IMR-90 (cell line): ENCODE measurements around the gene PSMB11. TPM values are rescaled to one million over a fixed set of nuclear protein-coding genes. Genes with fewer than 3 reads are reported as not detected.

ENCODE experiments used
- ATAC-seq: fragments of 200-7000 bp; cut with Tn5 transposase; 2 replicates; pipeline ENCODE4 v1.9.1; 2020; ENCODE audit warnings: low read depth, mild to moderate bottlenecking, moderate library complexity
- BruUV-seq: library from RNA; stranded (reverse); fragments of 400-500 nt; replicated peaks from 2 replicates; lab custom pipeline; 2021; lab: Mats Ljungman, UMichigan
- CTCF ChIA-PET: fragments of 300-600 bp; formaldehyde crosslinking; extraction: SDS; loops from one replicate; lab custom pipeline; 2021; ENCODE audit warnings: antibody characterized with exemption; lab: Yijun Ruan, JAX
- POLR2A ChIA-PET: fragments of 300-600 bp; sonication (Branson Sonifier 250); formaldehyde crosslinking; loops from one replicate; lab custom pipeline; 2022; ENCODE audit warnings: antibody characterized with exemption; ENCODE audit not compliant: unreplicated experiment; lab: Charles Lee
- DNase-seq: peaks from one replicate; pipeline ENCODE4 v3.0.0; 2013
- H2AFZ ChIP-seq: replicated peaks from 2 replicates; pipeline ENCODE3; 2013; ENCODE audit warnings: low read length, mild to moderate bottlenecking; ENCODE audit not compliant: poor library complexity
- H2AK5ac ChIP-seq: 2 replicates; pipeline ENCODE4 v1.6.1; 2013; ENCODE audit warnings: low read depth, low read length, inconsistent platforms
- H2AK9ac ChIP-seq: replicated peaks from 2 replicates; pipeline ENCODE3; 2013; ENCODE audit warnings: mild to moderate bottlenecking, low read depth, low read length, moderate library complexity; ENCODE audit not compliant: poor library complexity
- H2BK120ac ChIP-seq: 2 replicates; pipeline ENCODE4 v1.6.1; 2013; ENCODE audit warnings: low read depth, low read length, inconsistent platforms
- H2BK15ac ChIP-seq: 3 replicates; pipeline ENCODE4 v1.6.1; 2013; ENCODE audit warnings: low read depth, low read length, inconsistent platforms
- H2BK20ac ChIP-seq: 2 replicates; pipeline ENCODE4 v1.6.1; 2013; ENCODE audit warnings: low read depth, mild to moderate bottlenecking, inconsistent platforms, low read length, moderate library complexity
- H2BK5ac ChIP-seq: 2 replicates; pipeline ENCODE4 v1.6.1; 2013; ENCODE audit warnings: mild to moderate bottlenecking, low read depth, low read length, inconsistent platforms; ENCODE audit not compliant: poor library complexity, severe bottlenecking
- H3K14ac ChIP-seq: replicated peaks from 2 replicates; pipeline ENCODE4 v1.6.1; 2013; ENCODE audit warnings: low read depth, low read length, inconsistent platforms
- H3K18ac ChIP-seq: 2 replicates; pipeline ENCODE4 v1.6.1; 2013; ENCODE audit warnings: low read depth, low read length, control low read depth
- H3K23ac ChIP-seq: 2 replicates; pipeline ENCODE4 v1.6.1; 2013; ENCODE audit warnings: low read depth, low read length, inconsistent platforms
- H3K27ac ChIP-seq: 2 replicates; pipeline ENCODE4 v1.5.1; 2013; ENCODE audit warnings: mild to moderate bottlenecking, control low read depth, low read length; ENCODE audit not compliant: insufficient read depth
- H3K27me3 ChIP-seq: 2 replicates; pipeline ENCODE4 v1.6.1; 2013; ENCODE audit warnings: low read length; ENCODE audit not compliant: control insufficient read depth, insufficient read depth
- H3K36me3 ChIP-seq: 2 replicates; pipeline ENCODE4 v1.6.1; 2013; ENCODE audit warnings: low read length, mixed read lengths; ENCODE audit not compliant: control insufficient read depth, insufficient read depth
- H3K4ac ChIP-seq: 2 replicates; pipeline ENCODE4 v1.6.1; 2013; ENCODE audit warnings: low read depth, low read length, inconsistent platforms
- H3K4me1 ChIP-seq: 2 replicates; pipeline ENCODE4 v1.6.1; 2013; ENCODE audit warnings: low read length, mixed read lengths; ENCODE audit not compliant: control insufficient read depth, insufficient read depth
- H3K4me2 ChIP-seq: 2 replicates; pipeline ENCODE4 v1.6.1; 2013; ENCODE audit warnings: low read depth, mild to moderate bottlenecking, control low read depth, low read length, moderate library complexity
- H3K4me3 ChIP-seq: 2 replicates; pipeline ENCODE4 v1.5.1; 2013; ENCODE audit warnings: low read depth, mild to moderate bottlenecking, control low read depth, low read length, moderate library complexity; ENCODE audit not compliant: insufficient read depth
- H3K56ac ChIP-seq: 2 replicates; pipeline ENCODE4 v1.6.1; 2013; ENCODE audit warnings: low read length, inconsistent platforms; ENCODE audit not compliant: insufficient read depth; ENCODE audit errors: extremely low read depth
- H3K79me1 ChIP-seq, 2 experiments: 2 replicates each; pipeline ENCODE4 v1.6.1; 2013; ENCODE audit warnings: low read length in 2 of 2, inconsistent platforms in 1 of 2, low read depth in 1 of 2
- H3K9ac ChIP-seq: 2 replicates; pipeline ENCODE4 v1.6.1; 2013; ENCODE audit warnings: low read depth, low read length, control low read depth
- H3K9me1 ChIP-seq: 2 replicates; pipeline ENCODE4 v1.6.1; 2013; ENCODE audit warnings: low read length, inconsistent platforms; ENCODE audit not compliant: insufficient read depth
- H3K9me3 ChIP-seq: 2 replicates; pipeline ENCODE4 v1.6.1; 2013; ENCODE audit warnings: low read length; ENCODE audit not compliant: control insufficient read depth, insufficient read depth
- H4K20me1 ChIP-seq: 2 replicates; pipeline ENCODE4 v1.6.1; 2013; ENCODE audit warnings: low read length, inconsistent platforms; ENCODE audit not compliant: insufficient read depth
- H4K5ac ChIP-seq: 2 replicates; pipeline ENCODE4 v1.6.1; 2013; ENCODE audit warnings: mild to moderate bottlenecking, low read depth, low read length, control low read depth
- H4K8ac ChIP-seq, 2 experiments: 2 replicates each; pipeline ENCODE4 v1.6.1; 2013; ENCODE audit warnings: low read depth in 2 of 2, low read length in 2 of 2, control low read depth in 1 of 2, inconsistent platforms in 1 of 2
- H4K91ac ChIP-seq: 2 replicates; pipeline ENCODE4 v1.6.1; 2013; ENCODE audit warnings: low read depth, low read length, inconsistent platforms; ENCODE audit not compliant: insufficient read depth
- BHLHE40 ChIP-seq: fragments of 150-350 bp; IDR thresholded peaks from 2 replicates; pipeline ENCODE4 v1.6.1; 2016; ENCODE audit warnings: mild to moderate bottlenecking, low read depth, low read length
- CEBPB ChIP-seq: IDR thresholded peaks from 2 replicates; pipeline ENCODE4 v1.6.1; 2012; ENCODE audit warnings: low read depth, low read length, improper control_type of control experiment
- CHD1 ChIP-seq: IDR thresholded peaks from 2 replicates; pipeline ENCODE4 v1.6.1; 2012; ENCODE audit warnings: low read depth, low read length, improper control_type of control experiment
- FOS ChIP-seq: fragments of 150-350 bp; IDR thresholded peaks from 2 replicates; pipeline ENCODE4 v1.6.1; 2016; ENCODE audit warnings: low read depth, low read length
- MAFK ChIP-seq: IDR thresholded peaks from 2 replicates; pipeline ENCODE4 v1.6.1; 2012; ENCODE audit warnings: low read depth, low read length, improper control_type of control experiment
- MAZ ChIP-seq: IDR thresholded peaks from 2 replicates; pipeline ENCODE4 v1.6.1; 2012; ENCODE audit warnings: low read depth, mild to moderate bottlenecking, low read length, improper control_type of control experiment, moderate library complexity, borderline replicate concordance
- MXI1 ChIP-seq: IDR thresholded peaks from 2 replicates; pipeline ENCODE4 v1.6.1; 2012; ENCODE audit warnings: low read depth, mild to moderate bottlenecking, low read length, moderate library complexity, borderline replicate concordance
- NFE2L2 ChIP-seq: fragments of 150-350 bp; IDR thresholded peaks from 2 replicates; pipeline ENCODE4 v1.6.1; 2016; ENCODE audit warnings: low read depth, mild to moderate bottlenecking, low read length
- POLR2A ChIP-seq: IDR thresholded peaks from 2 replicates; pipeline ENCODE4 v1.6.1; 2012; ENCODE audit warnings: mild to moderate bottlenecking, low read depth, low read length
- RAD21 ChIP-seq: IDR thresholded peaks from 2 replicates; pipeline ENCODE4 v1.6.1; 2012; ENCODE audit warnings: low read length, improper control_type of control experiment
- RCOR1 ChIP-seq: IDR thresholded peaks from 2 replicates; pipeline ENCODE4 v1.6.1; 2012; ENCODE audit warnings: mild to moderate bottlenecking, low read length, improper control_type of control experiment; ENCODE audit not compliant: insufficient replicate concordance
- RFX5 ChIP-seq: IDR thresholded peaks from 2 replicates; pipeline ENCODE4 v1.8.0; 2012; ENCODE audit warnings: low read depth, mild to moderate bottlenecking, low read length, moderate library complexity
- SMC3 ChIP-seq: fragments of 150-350 bp; IDR thresholded peaks from 2 replicates; pipeline ENCODE4 v1.6.1; 2016; ENCODE audit warnings: low read depth, mild to moderate bottlenecking, antibody characterized with exemption, low read length, moderate library complexity
- WGBS, 2 experiments: methylation state at CpG; one replicate each; pipeline versions ENCODE4 v1.1.5 to v1.1.7; 2013; ENCODE audit warnings: missing lambda C conversion rate in 2 of 2; ENCODE audit not compliant: insufficient read length in 1 of 2; ENCODE audit errors: extremely low coverage in 2 of 2; 5-methylcytosine and 5-hydroxymethylcytosine counted together
- dilution Hi-C: fragments of 300-500 bp; cut with HindIII; formaldehyde crosslinking; loops from one replicate; pipeline ENCODE4 v1.14.3; 2018; ENCODE audit warnings: low sequenced_read_pairs; ENCODE audit not compliant: unreplicated experiment
- in situ Hi-C: fragments of 300-500 bp; cut with MboI; formaldehyde crosslinking; loops from 3 replicates; pipeline ENCODE4 v1.14.3; 2019; ENCODE audit warnings: low sequenced_read_pairs, inconsistent platforms, mixed read lengths
- intact Hi-C: fragments of 100-400 bp; cut with micrococcal nuclease; formaldehyde crosslinking; loops from 2 replicates; pipeline ENCODE4 v1.10.0; 2022
- polyA plus RNA-seq, 3 experiments: library from polyadenylated mRNA; depleted of rRNA; stranded (reverse); fragments of >200 nt; gene quantifications; 2 replicates each; pipeline ENCODE4 v1.2.3, GENCODE V29; 2012; ENCODE audit warnings: low replicate concordance in 1 of 3
- total RNA-seq: library from RNA; depleted of rRNA; stranded (reverse); fragments of >200 nt; gene quantifications from 2 replicates; pipeline ENCODE4 v1.2.3, GENCODE V29; 2012
- TF ChIP-seq, protein P1 (sequence below): fragments of 150-350 bp; IDR thresholded peaks from 2 replicates; pipeline ENCODE4 v1.6.1; 2017; ENCODE audit warnings: mild to moderate bottlenecking, antibody characterized with exemption, low read length, low read depth
- TF ChIP-seq, protein P2 (sequence below): conservative IDR thresholded peaks from 2 replicates; pipeline ENCODE4 v1.5.1; 2012; ENCODE audit warnings: mild to moderate bottlenecking, low read depth, low read length, improper control_type of control experiment
- TF ChIP-seq, protein P3 (sequence below): fragments of 150-350 bp; IDR thresholded peaks from 2 replicates; pipeline ENCODE4 v1.6.1; 2016; ENCODE audit warnings: low read depth, mild to moderate bottlenecking, low read length, moderate library complexity, borderline replicate concordance

PSMB11 gene
- total and polyA plus RNA-seq, 2 of the 4 experiments (the other 2 are of a cell fraction), result not detected

DNA sequence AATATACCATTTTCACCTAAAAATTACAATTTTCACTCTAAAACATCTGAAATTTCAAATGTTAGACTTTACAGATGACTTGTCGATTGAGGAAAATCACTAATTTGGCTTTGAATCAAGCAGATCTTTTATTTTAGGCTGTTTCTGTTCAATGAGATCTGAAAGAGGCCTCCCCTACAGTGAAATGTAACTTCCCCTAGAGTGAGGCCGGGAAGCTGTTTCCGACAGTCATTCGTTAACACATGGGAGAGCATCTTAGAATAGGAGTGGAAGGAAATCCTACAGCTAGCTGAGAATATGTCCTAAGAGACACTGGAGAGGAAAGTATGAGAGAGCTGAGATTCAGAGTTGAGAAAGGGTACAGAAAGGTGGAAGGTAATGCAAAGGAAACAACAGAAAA, 26.4 kb upstream of the PSMB11 start:
- Histone ChIP-seq H3K4me3 (no peak overlapping the region), H3K27me3 (no peaks in the 10 kb centered on the region), H2BK5ac (no peak overlapping the region), H3K27ac (no peak overlapping the region), H3K4ac (no peak overlapping the region), H3K9me1 (no peaks in the 10 kb centered on the region), H4K20me1 (no peaks in the 10 kb centered on the region), H2AFZ (no peak overlapping the region), H2AK9ac (no peak overlapping the region), H3K4me2 (no peak overlapping the region), H2BK20ac (no peak overlapping the region), H4K91ac (no peak overlapping the region), H3K36me3 (no peaks in the 10 kb centered on the region), H2BK15ac (no peak overlapping the region), H3K23ac (no peak overlapping the region), H4K8ac (no peak overlapping the region), H3K4me1 (no peaks in the 10 kb centered on the region), H4K5ac (no peak overlapping the region), H2BK120ac (no peak overlapping the region), H3K56ac (no peak overlapping the region), H3K9ac (no peak overlapping the region), H2AK5ac (no peak overlapping the region), H3K18ac (no peak overlapping the region), H3K79me1 (no peaks in the 10 kb centered on the region), H3K14ac (no peak overlapping the region), H3K9me3 (no peaks in the 10 kb centered on the region)
- TF ChIP-seq RCOR1 (no peak), MAFK (no peak), CHD1 (no peak), MXI1 (no peak), MAZ (no peak), BHLHE40 (no peak), FOS (no peak), POLR2A (no peak), SMC3 (no peak), NFE2L2 (no peak), CEBPB (no peak), RAD21 (no peak), RFX5 (no peak)
- TF ChIP-seq, protein P1, sequence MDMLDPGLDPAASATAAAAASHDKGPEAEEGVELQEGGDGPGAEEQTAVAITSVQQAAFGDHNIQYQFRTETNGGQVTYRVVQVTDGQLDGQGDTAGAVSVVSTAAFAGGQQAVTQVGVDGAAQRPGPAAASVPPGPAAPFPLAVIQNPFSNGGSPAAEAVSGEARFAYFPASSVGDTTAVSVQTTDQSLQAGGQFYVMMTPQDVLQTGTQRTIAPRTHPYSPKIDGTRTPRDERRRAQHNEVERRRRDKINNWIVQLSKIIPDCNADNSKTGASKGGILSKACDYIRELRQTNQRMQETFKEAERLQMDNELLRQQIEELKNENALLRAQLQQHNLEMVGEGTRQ, result no peak
- TF ChIP-seq, protein P2, sequence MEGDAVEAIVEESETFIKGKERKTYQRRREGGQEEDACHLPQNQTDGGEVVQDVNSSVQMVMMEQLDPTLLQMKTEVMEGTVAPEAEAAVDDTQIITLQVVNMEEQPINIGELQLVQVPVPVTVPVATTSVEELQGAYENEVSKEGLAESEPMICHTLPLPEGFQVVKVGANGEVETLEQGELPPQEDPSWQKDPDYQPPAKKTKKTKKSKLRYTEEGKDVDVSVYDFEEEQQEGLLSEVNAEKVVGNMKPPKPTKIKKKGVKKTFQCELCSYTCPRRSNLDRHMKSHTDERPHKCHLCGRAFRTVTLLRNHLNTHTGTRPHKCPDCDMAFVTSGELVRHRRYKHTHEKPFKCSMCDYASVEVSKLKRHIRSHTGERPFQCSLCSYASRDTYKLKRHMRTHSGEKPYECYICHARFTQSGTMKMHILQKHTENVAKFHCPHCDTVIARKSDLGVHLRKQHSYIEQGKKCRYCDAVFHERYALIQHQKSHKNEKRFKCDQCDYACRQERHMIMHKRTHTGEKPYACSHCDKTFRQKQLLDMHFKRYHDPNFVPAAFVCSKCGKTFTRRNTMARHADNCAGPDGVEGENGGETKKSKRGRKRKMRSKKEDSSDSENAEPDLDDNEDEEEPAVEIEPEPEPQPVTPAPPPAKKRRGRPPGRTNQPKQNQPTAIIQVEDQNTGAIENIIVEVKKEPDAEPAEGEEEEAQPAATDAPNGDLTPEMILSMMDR, result no peak
- TF ChIP-seq, protein P3, sequence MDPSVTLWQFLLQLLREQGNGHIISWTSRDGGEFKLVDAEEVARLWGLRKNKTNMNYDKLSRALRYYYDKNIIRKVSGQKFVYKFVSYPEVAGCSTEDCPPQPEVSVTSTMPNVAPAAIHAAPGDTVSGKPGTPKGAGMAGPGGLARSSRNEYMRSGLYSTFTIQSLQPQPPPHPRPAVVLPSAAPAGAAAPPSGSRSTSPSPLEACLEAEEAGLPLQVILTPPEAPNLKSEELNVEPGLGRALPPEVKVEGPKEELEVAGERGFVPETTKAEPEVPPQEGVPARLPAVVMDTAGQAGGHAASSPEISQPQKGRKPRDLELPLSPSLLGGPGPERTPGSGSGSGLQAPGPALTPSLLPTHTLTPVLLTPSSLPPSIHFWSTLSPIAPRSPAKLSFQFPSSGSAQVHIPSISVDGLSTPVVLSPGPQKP, result no peak
- WGBS, 2 experiments, result 80% methylated on average over 1 of the region's 4 CpGs; no CpG with 5 or more reads in 1 of the 2 experiments
- intact Hi-C loops, result no loop called here
- CTCF ChIA-PET, result no interaction called here
- ATAC-seq (no peak), DNase-seq (no peak)
- dilution Hi-C loops, result no loop called here
- BruUV-seq, result no TSS peak
- POLR2A ChIA-PET, result no interaction called here
- in situ Hi-C loops, result no loop called here
